Caco-2 (cell line): ENCODE data around the gene MCC. TPM values are rescaled to one million over a fixed set of nuclear protein-coding genes. Genes with fewer than 3 reads are reported as not detected.

ENCODE experiments used
- BruUV-seq: library from RNA; stranded (reverse); fragments of 400-500 nt; replicated peaks from 2 replicates; lab custom pipeline; 2021; lab: Mats Ljungman, UMichigan
- CTCF ChIA-PET: fragments of 300-600 bp; sonication (Branson Sonifier 250); formaldehyde crosslinking; loops from one replicate; lab custom pipeline; 2022; ENCODE audit warnings: antibody characterized with exemption; lab: Charles Lee
- POLR2A ChIA-PET: fragments of 300-600 bp; sonication (Branson Sonifier 250); formaldehyde crosslinking; loops from one replicate; lab custom pipeline; 2022; ENCODE audit warnings: antibody characterized with exemption; lab: Charles Lee
- DNase-seq, 2 experiments: peaks; one replicate each; pipeline versions ENCODE4 v3.0.0 to v3.0.0-alpha.2; 2020 to 2022
- H3K27me3 ChIP-seq: replicated peaks from 2 replicates; pipeline ENCODE4 v1.6.0; 2011; ENCODE audit warnings: low read length; ENCODE audit not compliant: control insufficient read depth, insufficient read depth
- H3K36me3 ChIP-seq: 2 replicates; pipeline ENCODE4 v1.5.1; 2011; ENCODE audit warnings: low read length; ENCODE audit not compliant: control insufficient read depth, insufficient read depth
- H3K4me1 ChIP-seq: fragments of 250-450 bp; sonication (Bioruptor Pico); 2 replicates; pipeline ENCODE4 v1.5.1; 2020; ENCODE audit warnings: mild to moderate bottlenecking
- H3K4me3 ChIP-seq: 2 replicates; pipeline ENCODE4 v1.5.1; 2011; ENCODE audit warnings: low read depth, mild to moderate bottlenecking, control low read depth, low read length
- H3K9me3 ChIP-seq: fragments of 250-450 bp; sonication (Bioruptor Pico); 2 replicates; pipeline ENCODE4 v1.5.1; 2020; ENCODE audit warnings: mild to moderate bottlenecking, moderate library complexity
- H3K27ac Mint-ChIP-seq: one replicate; pipeline ENCODE4 v1.8.0; 2022; ENCODE audit warnings: mixed read lengths; ENCODE audit not compliant: unreplicated experiment
- H3K27me3 Mint-ChIP-seq: one replicate; pipeline ENCODE4 v1.8.0; 2022; ENCODE audit warnings: mixed read lengths; ENCODE audit not compliant: insufficient read depth, unreplicated experiment
- H3K36me3 Mint-ChIP-seq: one replicate; pipeline ENCODE4 v1.8.0; 2022; ENCODE audit warnings: mild to moderate bottlenecking, mixed read lengths; ENCODE audit not compliant: insufficient read depth, unreplicated experiment
- H3K4me1 Mint-ChIP-seq: one replicate; pipeline ENCODE4 v1.8.0; 2022; ENCODE audit warnings: low read depth, mixed read lengths; ENCODE audit not compliant: unreplicated experiment
- H3K4me3 Mint-ChIP-seq: one replicate; pipeline ENCODE4 v1.8.0; 2022; ENCODE audit warnings: mild to moderate bottlenecking, moderate library complexity, mixed read lengths; ENCODE audit not compliant: unreplicated experiment
- H3K9me3 Mint-ChIP-seq: one replicate; pipeline ENCODE4 v1.8.0; 2022; ENCODE audit warnings: mixed read lengths; ENCODE audit not compliant: unreplicated experiment
- intact Hi-C: fragments of 100-400 bp; cut with micrococcal nuclease; formaldehyde crosslinking; loops from one replicate; pipeline ENCODE4 v1.10.0; 2022; ENCODE audit not compliant: unreplicated experiment
- total RNA-seq: library from RNA; stranded (reverse); gene quantifications from 2 replicates; pipeline ENCODE4 v1.2.3, GENCODE V29; 2022
- TF ChIP-seq, protein P1 (sequence below), 2 experiments: fragments of 200-600 bp in 1 of 2; IDR thresholded peaks; 1 replicate in 1 of 2; 2 replicates in 1 of 2; pipeline versions ENCODE4 v1.5.1 to v1.8.0; 2011 to 2022; ENCODE audit warnings: antibody characterized with exemption in 1 of 2, control low read depth in 1 of 2, inconsistent platforms in 1 of 2, low read depth in 1 of 2, low read length in 1 of 2, mild to moderate bottlenecking in 1 of 2, moderate library complexity in 1 of 2; ENCODE audit not compliant: insufficient read depth in 1 of 2, severe bottlenecking in 1 of 2, unreplicated experiment in 1 of 2

MCC gene
- total RNA-seq, 1 experiment from 2014 or later: 0.09 TPM

DNA sequence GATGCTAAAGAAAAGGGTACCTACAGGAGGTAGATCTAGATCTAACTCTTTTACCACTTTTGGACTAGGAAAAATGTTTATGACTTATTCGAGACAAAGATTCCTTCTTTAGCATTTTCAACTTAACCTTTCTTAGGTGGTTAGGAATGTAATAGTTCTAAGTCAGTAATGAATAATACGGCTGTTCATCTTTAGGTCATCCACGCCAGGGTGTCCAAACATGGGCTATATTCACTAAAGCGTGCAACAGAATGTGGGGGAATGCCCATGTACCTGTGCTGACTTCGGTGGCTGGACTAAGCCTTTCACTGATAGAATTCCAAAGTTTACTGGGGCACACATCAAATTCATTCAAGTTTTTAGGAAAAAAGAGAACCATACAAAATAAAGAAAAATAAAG is 218.2 kb downstream of the MCC start:
- H3K4me1 ChIP-seq: no peaks in the 10 kb centered on the region

DNA sequence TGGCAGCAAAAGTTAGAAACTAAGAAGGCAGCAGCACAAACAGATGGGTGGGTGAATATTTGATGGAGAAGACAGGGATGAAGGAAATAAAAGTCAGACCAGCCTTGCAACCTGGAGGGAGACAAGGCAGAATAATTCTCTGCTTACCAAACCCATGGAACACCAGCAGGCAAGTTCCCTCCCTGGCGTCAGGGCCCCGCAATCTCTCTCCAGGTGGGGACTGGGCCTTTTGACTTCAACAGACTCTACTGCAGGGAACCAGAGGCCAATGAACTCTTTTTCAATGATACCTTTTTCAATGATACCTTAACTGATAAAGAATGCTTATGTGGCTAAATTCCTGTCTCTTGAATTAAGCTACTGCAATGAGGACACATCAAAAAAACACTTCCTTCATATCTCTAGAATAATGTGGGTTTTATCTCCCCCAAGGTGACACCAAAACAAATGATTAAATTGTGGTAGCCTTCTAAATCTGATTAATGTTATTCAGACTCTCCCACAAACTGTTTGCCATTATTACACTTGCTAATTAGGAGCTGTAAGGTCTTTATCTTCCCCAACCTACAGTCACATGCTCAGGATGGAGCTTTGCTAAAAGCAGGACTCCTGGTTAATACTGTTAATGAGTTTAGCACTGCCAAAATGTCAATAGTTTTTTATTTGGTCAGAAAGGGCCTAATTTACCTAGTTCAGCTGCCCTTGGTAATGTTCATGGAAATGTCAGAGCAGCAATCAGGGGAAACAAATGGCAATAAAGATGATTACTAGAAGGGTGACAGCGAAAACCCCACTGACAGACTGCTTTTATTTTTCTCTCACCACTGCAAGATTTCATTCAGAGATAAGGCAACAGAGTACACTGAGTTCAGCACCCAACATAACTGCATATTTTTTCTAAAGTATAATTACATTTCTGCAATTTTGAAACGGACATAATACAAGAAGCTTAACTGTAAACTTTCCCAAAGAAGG is 218.9 kb downstream of the MCC start:
- H3K27ac Mint-ChIP-seq: no peak overlapping the region
- no peak for DNase-seq
- TF ChIP-seq, protein P1, sequence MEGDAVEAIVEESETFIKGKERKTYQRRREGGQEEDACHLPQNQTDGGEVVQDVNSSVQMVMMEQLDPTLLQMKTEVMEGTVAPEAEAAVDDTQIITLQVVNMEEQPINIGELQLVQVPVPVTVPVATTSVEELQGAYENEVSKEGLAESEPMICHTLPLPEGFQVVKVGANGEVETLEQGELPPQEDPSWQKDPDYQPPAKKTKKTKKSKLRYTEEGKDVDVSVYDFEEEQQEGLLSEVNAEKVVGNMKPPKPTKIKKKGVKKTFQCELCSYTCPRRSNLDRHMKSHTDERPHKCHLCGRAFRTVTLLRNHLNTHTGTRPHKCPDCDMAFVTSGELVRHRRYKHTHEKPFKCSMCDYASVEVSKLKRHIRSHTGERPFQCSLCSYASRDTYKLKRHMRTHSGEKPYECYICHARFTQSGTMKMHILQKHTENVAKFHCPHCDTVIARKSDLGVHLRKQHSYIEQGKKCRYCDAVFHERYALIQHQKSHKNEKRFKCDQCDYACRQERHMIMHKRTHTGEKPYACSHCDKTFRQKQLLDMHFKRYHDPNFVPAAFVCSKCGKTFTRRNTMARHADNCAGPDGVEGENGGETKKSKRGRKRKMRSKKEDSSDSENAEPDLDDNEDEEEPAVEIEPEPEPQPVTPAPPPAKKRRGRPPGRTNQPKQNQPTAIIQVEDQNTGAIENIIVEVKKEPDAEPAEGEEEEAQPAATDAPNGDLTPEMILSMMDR (IDR thresholded peaks at IDR 0.05; ENCODE audit: insufficient read depth in 1 of 2, low read depth in 1 of 2, low read length in 1 of 2, severe bottlenecking in 1 of 2, unreplicated experiment in 1 of 2): no peak
- Histone ChIP-seq H3K27me3 (no peaks in the 10 kb centered on the region), H3K36me3 (no peaks in the 10 kb centered on the region), H3K9me3 (no peaks in the 10 kb centered on the region), H3K4me3 (no peak overlapping the region), H3K4me1 (no peaks in the 10 kb centered on the region)
- BruUV-seq: no TSS peak
- ChIA-PET POLR2A (no interaction called here), CTCF (no interaction called here)
- H3K9me3 Mint-ChIP-seq: no peaks in the 10 kb centered on the region
- H3K4me1 Mint-ChIP-seq: no peaks in the 10 kb centered on the region
- H3K27me3 Mint-ChIP-seq: peaks cover 23% of the 10 kb centered on the region
- H3K36me3 Mint-ChIP-seq: no peaks in the 10 kb centered on the region
- H3K4me3 Mint-ChIP-seq: no peak overlapping the region
- intact Hi-C loops: no loop called here

More for the DNA sequence above, 218.2 kb downstream of the MCC start:
- DNase-seq: no peak
- ChIA-PET CTCF (no interaction called here), POLR2A (no interaction called here)
- H3K27me3 ChIP-seq: no peaks in the 10 kb centered on the region
- H3K9me3 ChIP-seq: no peaks in the 10 kb centered on the region
- BruUV-seq: no TSS peak
- Mint-ChIP-seq H3K36me3 (no peaks in the 10 kb centered on the region), H3K4me3 (no peak overlapping the region), H3K27me3 (peaks cover 23% of the 10 kb centered on the region), H3K9me3 (no peaks in the 10 kb centered on the region), H3K27ac (no peak overlapping the region), H3K4me1 (no peaks in the 10 kb centered on the region)
- TF ChIP-seq, protein P1 (IDR thresholded peaks at IDR 0.05; ENCODE audit: insufficient read depth in 1 of 2, low read depth in 1 of 2, low read length in 1 of 2, severe bottlenecking in 1 of 2, unreplicated experiment in 1 of 2): no peak
- intact Hi-C loops: no loop called here
- H3K36me3 ChIP-seq: no peaks in the 10 kb centered on the region
- no peak overlapping the region for H3K4me3 ChIP-seq

DNA sequence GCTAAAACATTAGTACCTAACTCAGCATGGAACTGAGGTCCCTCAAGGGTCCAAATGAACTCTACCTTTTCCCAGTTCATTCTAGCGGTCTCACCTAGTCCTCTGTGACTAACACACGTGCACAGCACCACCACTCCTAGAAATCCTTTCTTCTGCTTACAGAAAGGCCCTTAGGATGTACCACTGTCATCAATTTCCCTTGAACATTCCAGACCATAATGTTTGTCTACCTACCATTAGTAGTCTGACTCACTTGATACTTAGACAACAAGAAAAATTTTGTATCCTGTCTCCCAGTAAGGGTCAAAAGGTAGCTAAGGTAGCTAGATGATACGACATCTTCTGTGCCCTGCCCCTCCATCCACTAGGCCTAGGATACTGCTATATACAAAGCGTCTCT is 220.0 kb downstream of the MCC start:
- no peak for DNase-seq
- ChIA-PET CTCF (no interaction called here), POLR2A (no interaction called here)
- no peaks in the 10 kb centered on the region for H3K36me3 Mint-ChIP-seq
- Histone ChIP-seq H3K27me3 (no peaks in the 10 kb centered on the region), H3K4me3 (no peak overlapping the region), H3K4me1 (no peaks in the 10 kb centered on the region), H3K36me3 (no peaks in the 10 kb centered on the region), H3K9me3 (no peaks in the 10 kb centered on the region)
- no peak overlapping the region for H3K27ac Mint-ChIP-seq
- no peak overlapping the region for H3K4me3 Mint-ChIP-seq
- H3K4me1 Mint-ChIP-seq: no peaks in the 10 kb centered on the region
- peaks cover 17% of the 10 kb centered on the region for H3K27me3 Mint-ChIP-seq
- no peaks in the 10 kb centered on the region for H3K9me3 Mint-ChIP-seq
- BruUV-seq: no TSS peak
- TF ChIP-seq, protein P1 (IDR thresholded peaks at IDR 0.05; ENCODE audit: insufficient read depth in 1 of 2, low read depth in 1 of 2, low read length in 1 of 2, severe bottlenecking in 1 of 2, unreplicated experiment in 1 of 2): no peak
- intact Hi-C loops: no loop called here
